ENCODE data around the gene LMF1.

DNA sequence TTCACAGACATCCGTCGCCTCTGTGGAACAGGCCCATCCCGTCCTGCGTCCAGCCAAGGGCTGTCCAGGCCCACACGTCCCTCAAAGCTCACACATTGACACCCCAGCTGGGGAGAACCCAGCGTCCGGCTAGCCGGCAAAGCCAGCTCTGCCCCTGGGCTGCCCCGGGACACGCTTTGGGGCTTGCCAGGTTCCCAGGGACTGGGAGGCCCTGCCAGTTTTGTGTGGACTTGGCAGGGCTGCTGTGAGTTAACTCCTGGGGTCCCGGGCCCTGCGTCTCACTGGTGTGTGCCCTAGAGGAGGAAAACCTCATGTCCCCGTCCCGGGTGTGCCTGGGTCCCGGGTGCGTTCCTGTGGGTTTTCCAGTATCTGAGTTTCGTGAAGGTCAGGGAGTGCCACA lies 17.1 kb upstream of the LMF1 start:
- TF ChIP-seq ZNF354B (CRISPR knock-in tag; IDR thresholded peaks at IDR 0.05) (no peak), HNRNPH1 (optimal IDR thresholded peaks at IDR 0.05; ENCODE audit: low read depth, low read length) (no peak), TCF7 (IDR thresholded peaks at IDR 0.05; ENCODE audit: borderline replicate concordance) (no peak), RUNX1 (IDR thresholded peaks at IDR 0.05; ENCODE audit: low read depth) (no peak), TEAD4 (IDR thresholded peaks at IDR 0.05; ENCODE audit: low read length) (no peak), TEAD4 (CRISPR knock-in tag; IDR thresholded peaks at IDR 0.05; ENCODE audit: borderline replicate concordance) (no peak), MCM5 (IDR thresholded peaks at IDR 0.05; ENCODE audit: low read depth) (no peak), ZNF830 (CRISPR knock-in tag; IDR thresholded peaks at IDR 0.05) (no peak), CHD4 (IDR thresholded peaks at IDR 0.05; ENCODE audit: insufficient read depth, insufficient replicate concordance, low read depth, low read length, poor library complexity, severe bottlenecking) (no peak), TAF15 (IDR thresholded peaks at IDR 0.05; ENCODE audit: low read depth, low read length) (no peak), POLR2A (conservative IDR thresholded peaks at IDR 0.05) (no peak), SIN3A (IDR thresholded peaks at IDR 0.05; ENCODE audit: borderline replicate concordance in 2 of 2, control insufficient read depth in 1 of 2, low read depth in 2 of 2, low read length in 2 of 2) (no peak)
- TF ChIP-seq, protein P1, sequence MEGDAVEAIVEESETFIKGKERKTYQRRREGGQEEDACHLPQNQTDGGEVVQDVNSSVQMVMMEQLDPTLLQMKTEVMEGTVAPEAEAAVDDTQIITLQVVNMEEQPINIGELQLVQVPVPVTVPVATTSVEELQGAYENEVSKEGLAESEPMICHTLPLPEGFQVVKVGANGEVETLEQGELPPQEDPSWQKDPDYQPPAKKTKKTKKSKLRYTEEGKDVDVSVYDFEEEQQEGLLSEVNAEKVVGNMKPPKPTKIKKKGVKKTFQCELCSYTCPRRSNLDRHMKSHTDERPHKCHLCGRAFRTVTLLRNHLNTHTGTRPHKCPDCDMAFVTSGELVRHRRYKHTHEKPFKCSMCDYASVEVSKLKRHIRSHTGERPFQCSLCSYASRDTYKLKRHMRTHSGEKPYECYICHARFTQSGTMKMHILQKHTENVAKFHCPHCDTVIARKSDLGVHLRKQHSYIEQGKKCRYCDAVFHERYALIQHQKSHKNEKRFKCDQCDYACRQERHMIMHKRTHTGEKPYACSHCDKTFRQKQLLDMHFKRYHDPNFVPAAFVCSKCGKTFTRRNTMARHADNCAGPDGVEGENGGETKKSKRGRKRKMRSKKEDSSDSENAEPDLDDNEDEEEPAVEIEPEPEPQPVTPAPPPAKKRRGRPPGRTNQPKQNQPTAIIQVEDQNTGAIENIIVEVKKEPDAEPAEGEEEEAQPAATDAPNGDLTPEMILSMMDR (IDR thresholded peaks at IDR 0.05 in 2 of 3, conservative IDR thresholded peaks at IDR 0.05 in 1 of 3; ENCODE audit: insufficient read depth in 2 of 3, low read depth in 1 of 3, low read length in 3 of 3), result no peak
- TF ChIP-seq, protein P2, sequence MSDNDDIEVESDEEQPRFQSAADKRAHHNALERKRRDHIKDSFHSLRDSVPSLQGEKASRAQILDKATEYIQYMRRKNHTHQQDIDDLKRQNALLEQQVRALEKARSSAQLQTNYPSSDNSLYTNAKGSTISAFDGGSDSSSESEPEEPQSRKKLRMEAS (CRISPR knock-in tag; IDR thresholded peaks at IDR 0.05), result no peak
- TF ChIP-seq, protein P3, sequence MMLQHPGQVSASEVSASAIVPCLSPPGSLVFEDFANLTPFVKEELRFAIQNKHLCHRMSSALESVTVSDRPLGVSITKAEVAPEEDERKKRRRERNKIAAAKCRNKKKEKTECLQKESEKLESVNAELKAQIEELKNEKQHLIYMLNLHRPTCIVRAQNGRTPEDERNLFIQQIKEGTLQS (IDR thresholded peaks at IDR 0.05), result no peak
- TF ChIP-seq, protein P3 (CRISPR knock-in tag; conservative IDR thresholded peaks at IDR 0.05), result no peak

Measured in K562 (cell line).